GM12878 (cell line): ENCODE measurements around the gene NFAM1. TPM values are rescaled to one million over a fixed set of nuclear protein-coding genes. Genes with fewer than 3 reads are reported as not detected.

ENCODE experiments used
- ATAC-seq: fragments of 200-7000 bp; cut with Tn5 transposase; 3 replicates; pipeline ENCODE4 v1.9.1; 2020; ENCODE audit warnings: mild to moderate bottlenecking, moderate library complexity
- BruUV-seq: library from RNA; stranded (reverse); fragments of 400-500 nt; replicated peaks from 2 replicates; lab custom pipeline; 2021; lab: Mats Ljungman, UMichigan
- CTCF ChIA-PET: fragments of 300-600 bp; sonication (Branson Sonifier 250); formaldehyde crosslinking; extraction: SDS; loops from one replicate; lab custom pipeline; 2021; ENCODE audit warnings: inconsistent platforms; lab: Yijun Ruan, JAX
- POLR2A ChIA-PET: fragments of 350-600 bp; formaldehyde crosslinking; extraction: SDS; loops from one replicate; lab custom pipeline; 2021; ENCODE audit warnings: inconsistent platforms; lab: Charles Lee
- RAD21 ChIA-PET: fragments of 300-600 bp; sonication (Branson Sonifier 250); formaldehyde crosslinking; loops from one replicate; lab custom pipeline; 2023; ENCODE audit warnings: antibody characterized with exemption; ENCODE audit not compliant: unreplicated experiment; lab: Charles Lee
- SMC1A ChIA-PET: fragments of 300-600 bp; sonication (Branson Sonifier 250); formaldehyde crosslinking; loops from one replicate; lab custom pipeline; 2023; ENCODE audit not compliant: unreplicated experiment, uncharacterized antibody; lab: Charles Lee
- DNase-seq: peaks from one replicate; pipeline ENCODE4 v3.0.0-alpha.2; 2011; ENCODE audit warnings: low read depth, low spot score
- FAIRE-seq: peaks from 3 replicates; lab custom pipeline; 2011; peaks lifted over from hg19 to GRCh38; lab: Jason Lieb, UNC
- H2AFZ ChIP-seq: 2 replicates; pipeline ENCODE4 v1.6.0; 2011; ENCODE audit warnings: low read depth, low read length, control low read depth; ENCODE audit not compliant: control insufficient read depth
- H3K27ac ChIP-seq: 2 replicates; pipeline ENCODE4 v1.5.1; 2011; ENCODE audit warnings: control low read depth; ENCODE audit not compliant: control insufficient read depth, insufficient read depth
- H3K27me3 ChIP-seq, 2 experiments: replicated peaks in 1 of 2; 2 replicates each; pipeline versions ENCODE4 v1.6.0 to v1.6.1; 2011; ENCODE audit warnings: low read length in 1 of 2; ENCODE audit not compliant: control insufficient read depth in 2 of 2, insufficient read depth in 2 of 2
- H3K36me3 ChIP-seq, 2 experiments: 2 replicates each; pipeline ENCODE4 v1.5.1; 2011; ENCODE audit warnings: low read length in 1 of 2; ENCODE audit not compliant: control insufficient read depth in 2 of 2, insufficient read depth in 2 of 2
- H3K4me1 ChIP-seq: 2 replicates; pipeline ENCODE4 v1.6.1; 2011; ENCODE audit warnings: mild to moderate bottlenecking, low read length, moderate library complexity, mixed read lengths; ENCODE audit not compliant: control insufficient read depth, insufficient read depth
- H3K4me2 ChIP-seq: 2 replicates; pipeline ENCODE4 v1.6.0; 2011; ENCODE audit warnings: control low read depth; ENCODE audit not compliant: control insufficient read depth, insufficient read depth
- H3K4me3 ChIP-seq: fragments of 200-600 bp; sonication (generic); 2 replicates; pipeline ENCODE4 v1.5.1; 2016
- H3K79me2 ChIP-seq: 2 replicates; pipeline ENCODE4 v1.6.0; 2011; ENCODE audit warnings: low read length; ENCODE audit not compliant: control insufficient read depth, insufficient read depth
- H3K9ac ChIP-seq: 2 replicates; pipeline ENCODE4 v1.8.0; 2011; ENCODE audit warnings: low read length, control low read depth, mixed read lengths; ENCODE audit not compliant: control insufficient read depth, insufficient read depth
- H3K9me3 ChIP-seq: replicated peaks from 3 replicates; pipeline ENCODE4 v1.5.1; 2011; ENCODE audit warnings: mild to moderate bottlenecking, low read length; ENCODE audit not compliant: control insufficient read depth, insufficient read depth
- H4K20me1 ChIP-seq: 2 replicates; pipeline ENCODE4 v1.6.0; 2011; ENCODE audit not compliant: control insufficient read depth, insufficient read depth
- BACH1 ChIP-seq: fragments of 450-650 bp; IDR thresholded peaks from 2 replicates; pipeline ENCODE4 v1.6.1; 2017; ENCODE audit warnings: mild to moderate bottlenecking, borderline replicate concordance
- BHLHE40 ChIP-seq, 2 experiments: fragments of 450-650 bp in 1 of 2; IDR thresholded peaks; 2 replicates each; pipeline ENCODE4 v1.6.1; 2011 to 2017; ENCODE audit warnings: low read depth in 2 of 2, borderline replicate concordance in 1 of 2, improper control_type of control experiment in 1 of 2, low read length in 1 of 2, mild to moderate bottlenecking in 1 of 2
- CBX3 ChIP-seq: fragments of 200-600 bp; sonication (generic); IDR thresholded peaks from 2 replicates; pipeline ENCODE4 v1.6.1; 2016; ENCODE audit warnings: low read depth, borderline replicate concordance
- E4F1 ChIP-seq: fragments of 450-650 bp; IDR thresholded peaks from 2 replicates; pipeline ENCODE4 v1.6.1; 2018; ENCODE audit warnings: borderline replicate concordance, mild to moderate bottlenecking; ENCODE audit not compliant: partially characterized antibody
- ESRRA ChIP-seq: IDR thresholded peaks from 2 replicates; pipeline ENCODE4 v1.6.1; 2012; ENCODE audit warnings: mild to moderate bottlenecking, low read length, improper control_type of control experiment
- ETV6 ChIP-seq, 2 experiments: fragments of 450-650 bp in 1 of 2; IDR thresholded peaks in 1 of 2; conservative IDR thresholded peaks in 1 of 2; 2 replicates each; pipeline ENCODE4 v1.6.1; 2014; ENCODE audit warnings: antibody characterized with exemption in 1 of 2, borderline replicate concordance in 1 of 2, low read depth in 1 of 2, mild to moderate bottlenecking in 1 of 2, moderate library complexity in 1 of 2
- FOXM1 ChIP-seq: IDR thresholded peaks from 2 replicates; pipeline ENCODE4 v1.6.1; 2012; ENCODE audit warnings: low read depth, mild to moderate bottlenecking, inconsistent platforms, low read length, moderate library complexity
- LARP7 ChIP-seq: fragments of 450-650 bp; IDR thresholded peaks from 2 replicates; pipeline ENCODE4 v1.6.1; 2017; ENCODE audit warnings: mild to moderate bottlenecking
- NR2F1 ChIP-seq: fragments of 450-650 bp; conservative IDR thresholded peaks from 2 replicates; pipeline ENCODE4 v1.6.1; 2017; ENCODE audit warnings: mild to moderate bottlenecking
- STAT1 ChIP-seq: fragments of 450-650 bp; conservative IDR thresholded peaks from 2 replicates; pipeline ENCODE4 v1.6.1; 2014; ENCODE audit warnings: antibody characterized with exemption, mild to moderate bottlenecking
- TCF12 ChIP-seq: IDR thresholded peaks from 2 replicates; pipeline ENCODE4 v1.6.1; 2011; ENCODE audit warnings: low read depth, mild to moderate bottlenecking, low read length
- USF1 ChIP-seq: IDR thresholded peaks from 2 replicates; pipeline ENCODE4 v1.6.1; 2011; ENCODE audit warnings: borderline replicate concordance, low read depth, mild to moderate bottlenecking, moderate library complexity, mixed read lengths, low read length; ENCODE audit not compliant: insufficient read depth; ENCODE audit errors: extremely low read length
- WRNIP1 ChIP-seq: IDR thresholded peaks from 2 replicates; pipeline ENCODE4 v1.6.1; 2011; ENCODE audit warnings: low read depth, low read length, improper control_type of control experiment, borderline replicate concordance
- ZNF687 ChIP-seq: fragments of 450-650 bp; IDR thresholded peaks from 2 replicates; pipeline ENCODE4 v1.6.1; 2017; ENCODE audit warnings: mild to moderate bottlenecking, moderate library complexity
- WGBS: methylation state at CpG from one replicate; pipeline ENCODE4 v1.1.6; 2016; ENCODE audit warnings: low lambda C conversion rate; ENCODE audit not compliant: insufficient replicate concordance, insufficient coverage; ENCODE audit errors: missing lambda C conversion rate; 5-methylcytosine and 5-hydroxymethylcytosine counted together
- in situ Hi-C: fragments of 300-500 bp; cut with MboI; formaldehyde crosslinking; loops from 9 replicates; pipeline ENCODE4 v1.14.3; 2018; ENCODE audit warnings: mixed read lengths
- intact Hi-C: fragments of 100-400 bp; cut with micrococcal nuclease; formaldehyde crosslinking; loops from one replicate; pipeline ENCODE4 v1.14.2; 2022; ENCODE audit not compliant: unreplicated experiment
- polyA plus RNA-seq, 11 experiments: library from polyadenylated mRNA; depleted of rRNA in 4 of 11; unstranded in 6 of 11; stranded (reverse) in 5 of 11; fragments of >200 nt; fragmentation: Nextera tagmentation in 4 of 11; fragmentation: Illumina TruSeq in 1 of 11; extraction: Ambion mirVana in 4 of 11; extraction: Trizol in 1 of 11; gene quantifications; 1 replicate in 1 of 11; 2 replicates in 10 of 11; pipeline versions ENCODE4 v1.2.1 to v1.2.3, GENCODE V29; 2011 to 2016; ENCODE audit warnings: inconsistent platforms in 2 of 11, missing spikeins in 2 of 11, low read depth in 1 of 11
- total RNA-seq, 4 experiments: library from RNA; depleted of rRNA in 3 of 4; stranded (reverse); fragments of >200 nt in 3 of 4; fragmentation: Illumina TruSeq in 1 of 4; extraction: Trizol in 1 of 4; gene quantifications; 2 replicates each; pipeline versions ENCODE4 v1.2.1 to v1.2.3, GENCODE V29; 2013 to 2021
- TF ChIP-seq, protein P1 (sequence below): IDR thresholded peaks from 2 replicates; pipeline ENCODE4 v1.6.1; 2011; ENCODE audit warnings: mild to moderate bottlenecking, low read depth, low read length, moderate library complexity; ENCODE audit not compliant: insufficient replicate concordance

Gene NFAM1
- total and polyA plus RNA-seq, 10 of the 15 experiments (the other 5 are each of a cell fraction or from before 2014, with no cell fraction given) = 0.13 to 1.3 (median 0.24) TPM; not detected in 3

DNA sequence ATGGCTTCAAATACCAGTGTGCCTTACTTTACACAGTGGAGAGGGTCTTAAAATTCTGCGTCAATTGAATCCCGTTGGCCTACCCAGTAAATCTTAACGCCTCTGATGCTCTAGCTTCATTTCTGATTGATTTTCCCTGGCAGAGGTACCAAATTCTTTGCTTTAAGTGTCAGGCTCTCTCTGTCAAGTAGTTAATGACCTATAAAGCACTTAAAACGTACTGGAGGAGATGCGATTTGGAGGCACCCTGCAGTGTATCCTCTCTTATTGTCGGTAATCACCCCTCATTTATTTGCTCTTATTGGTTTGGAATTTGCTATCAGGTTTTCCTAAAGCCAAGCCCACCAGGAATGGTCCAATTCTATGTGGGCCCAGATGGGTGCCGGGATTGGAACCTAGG is 59.2 kb downstream of the NFAM1 start:
- no peaks in the 10 kb centered on the region for H4K20me1 ChIP-seq
- H3K9me3 ChIP-seq = no peaks in the 10 kb centered on the region
- ATAC-seq = no peak
- 80% methylated on average over 7 of the region's 7 CpGs for WGBS
- ChIA-PET RAD21 (no interaction called here), SMC1A (interaction anchor here (1.3 kb wide), 1 partner anchor 9 kb away, joined by 3 read pairs; no protein-coding TSS in a partner anchor), POLR2A (interaction anchor here (0.6 kb wide), 2 partner anchors 47 to 270 kb away, joined by 3 to 4 read pairs; no protein-coding TSS in a partner anchor), CTCF (interaction anchor here (0.8 to 1.1 kb wide), 2 partner anchors 23 to 64 kb away, joined by 3 to 6 read pairs; no protein-coding TSS in a partner anchor)
- intact Hi-C loops (no loop called here), in situ Hi-C loops (no loop called here)
- H3K4me2 ChIP-seq = no peak overlapping the region
- no peak overlapping the region for H3K27ac ChIP-seq
- H3K9ac ChIP-seq = no peak overlapping the region
- DNase-seq = no peak
- H3K4me1 ChIP-seq = peaks cover 9% of the 10 kb centered on the region
- peaks cover 7 to 9% of the 10 kb centered on the region in 2 experiments; a peak in 3 of 4 replicates for H3K27me3 ChIP-seq
- no peaks in the 10 kb centered on the region for H3K36me3 ChIP-seq
- H3K4me3 ChIP-seq = no peak overlapping the region
- BruUV-seq = no TSS peak
- FAIRE-seq = no peak
- no peaks in the 10 kb centered on the region for H3K79me2 ChIP-seq
- no peak overlapping the region for H2AFZ ChIP-seq
- no peak for TF ChIP-seq WRNIP1
- TF ChIP-seq E4F1 = no peak
- TF ChIP-seq STAT1 = no peak
- TF ChIP-seq, protein P1, sequence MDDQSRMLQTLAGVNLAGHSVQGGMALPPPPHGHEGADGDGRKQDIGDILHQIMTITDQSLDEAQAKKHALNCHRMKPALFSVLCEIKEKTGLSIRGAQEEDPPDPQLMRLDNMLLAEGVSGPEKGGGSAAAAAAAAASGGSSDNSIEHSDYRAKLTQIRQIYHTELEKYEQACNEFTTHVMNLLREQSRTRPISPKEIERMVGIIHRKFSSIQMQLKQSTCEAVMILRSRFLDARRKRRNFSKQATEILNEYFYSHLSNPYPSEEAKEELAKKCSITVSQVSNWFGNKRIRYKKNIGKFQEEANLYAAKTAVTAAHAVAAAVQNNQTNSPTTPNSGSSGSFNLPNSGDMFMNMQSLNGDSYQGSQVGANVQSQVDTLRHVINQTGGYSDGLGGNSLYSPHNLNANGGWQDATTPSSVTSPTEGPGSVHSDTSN = no peak
- TF ChIP-seq BACH1 = no peak
- TF ChIP-seq TCF12 = no peak
- TF ChIP-seq ZNF687 = no peak
- TF ChIP-seq USF1 = no peak
- TF ChIP-seq CBX3 = no peak
- TF ChIP-seq FOXM1 = no peak
- TF ChIP-seq ETV6 (conservative IDR thresholded peaks at IDR 0.05 in 1 of 2, IDR thresholded peaks at IDR 0.05 in 1 of 2; ENCODE audit: borderline replicate concordance in 1 of 2, low read depth in 1 of 2) = no peak
- TF ChIP-seq BHLHE40 (IDR thresholded peaks at IDR 0.05; ENCODE audit: borderline replicate concordance in 1 of 2, low read depth in 2 of 2, low read length in 1 of 2) = no peak
- TF ChIP-seq ESRRA = no peak
- TF ChIP-seq NR2F1 = no peak
- TF ChIP-seq LARP7 = no peak
